HepG2 (cell line): ENCODE results near the gene ZNF597. TPM values are rescaled to one million over a fixed set of nuclear protein-coding genes. Genes with fewer than 3 reads are reported as not detected.

Source experiments
- ARID2 ChIP-seq: sonication (generic); formaldehyde crosslinking; IDR thresholded peaks from 2 replicates; pipeline ENCODE4 v1.8.1; 2022; ENCODE audit warnings: mild to moderate bottlenecking, missing genetic modification reagents, borderline replicate concordance
- ATF1 ChIP-seq: IDR thresholded peaks from 2 replicates; pipeline ENCODE4 v1.6.1; 2016; ENCODE audit warnings: mild to moderate bottlenecking, control low read depth
- ATF7 ChIP-seq, 2 experiments: fragments of 450-650 bp in 1 of 2; sonication (generic) in 1 of 2; formaldehyde crosslinking in 1 of 2; IDR thresholded peaks; 2 replicates each; pipeline versions ENCODE4 v1.4.0 to v1.6.1; 2016 to 2020; ENCODE audit warnings: antibody characterized with exemption in 1 of 2, mild to moderate bottlenecking in 1 of 2, missing genetic modification reagents in 1 of 2
- HMG20B ChIP-seq: conservative IDR thresholded peaks from 2 replicates; pipeline ENCODE4 v1.6.1; 2016; ENCODE audit warnings: missing genetic modification reagents, missing compliant biosample characterization
- KAT8 ChIP-seq: IDR thresholded peaks from 2 replicates; pipeline ENCODE4 v1.6.1; 2016; ENCODE audit warnings: missing genetic modification reagents, missing compliant biosample characterization
- KLF12 ChIP-seq: sonication (generic); formaldehyde crosslinking; IDR thresholded peaks from 2 replicates; pipeline ENCODE4 v1.4.0; 2020; ENCODE audit warnings: missing genetic modification reagents, borderline replicate concordance
- MXD3 ChIP-seq: IDR thresholded peaks from 2 replicates; pipeline ENCODE4 v1.6.1; 2016; ENCODE audit warnings: mild to moderate bottlenecking, missing biosample characterization, missing genetic modification reagents
- ZBTB26 ChIP-seq: IDR thresholded peaks from 2 replicates; pipeline ENCODE4 v1.6.1; 2016; ENCODE audit warnings: missing compliant biosample characterization, missing genetic modification reagents, borderline replicate concordance
- ZNF143 ChIP-seq: sonication (generic); formaldehyde crosslinking; IDR thresholded peaks from 2 replicates; pipeline ENCODE4 v1.4.0; 2020; ENCODE audit warnings: missing genetic modification reagents
- ZNF350 ChIP-seq: sonication (generic); formaldehyde crosslinking; IDR thresholded peaks from 2 replicates; pipeline ENCODE4 v1.4.0; 2020; ENCODE audit warnings: mild to moderate bottlenecking, low read depth, missing genetic modification reagents, borderline replicate concordance
- ZNF563 ChIP-seq: sonication (generic); formaldehyde crosslinking; IDR thresholded peaks from 2 replicates; pipeline ENCODE4 v1.8.0; 2022; ENCODE audit warnings: mild to moderate bottlenecking, moderate library complexity, missing genetic modification reagents
- ZNF83 ChIP-seq: sonication (generic); formaldehyde crosslinking; IDR thresholded peaks from 2 replicates; pipeline ENCODE4 v1.4.0; 2020; ENCODE audit warnings: missing genetic modification reagents, mild to moderate bottlenecking, borderline replicate concordance
- polyA plus RNA-seq, 8 experiments: library from polyadenylated mRNA; depleted of rRNA in 3 of 8; stranded (reverse) in 7 of 8; unstranded in 1 of 8; fragments of >200 nt; fragmentation: Illumina TruSeq in 4 of 8; extraction: Trizol in 4 of 8; gene quantifications; 2 replicates each; pipeline versions ENCODE4 v1.2.1 to v1.2.3, GENCODE V29; 2011 to 2016; ENCODE audit warnings: low read depth in 4 of 8, missing spikeins in 1 of 8, mixed read lengths in 1 of 8; ENCODE audit not compliant: insufficient read depth in 1 of 8
- total RNA-seq, 5 experiments: library from RNA; depleted of rRNA; stranded (reverse); fragments of >200 nt; fragmentation: Illumina TruSeq; extraction: Trizol; gene quantifications; 2 replicates each; pipeline ENCODE4 v1.2.3, GENCODE V29; 2016; ENCODE audit warnings: low read depth in 1 of 5
- TF ChIP-seq, protein P1 (sequence below): sonication (generic); formaldehyde crosslinking; IDR thresholded peaks from 2 replicates; pipeline ENCODE4 v1.8.1; 2022; ENCODE audit warnings: low read depth, mild to moderate bottlenecking, missing genetic modification reagents
- TF ChIP-seq, protein P2 (sequence below): sonication (generic); formaldehyde crosslinking; IDR thresholded peaks from 2 replicates; pipeline ENCODE4 v1.4.0; 2020; ENCODE audit warnings: missing genetic modification reagents, borderline replicate concordance
- TF ChIP-seq, protein P3 (sequence below): sonication (generic); formaldehyde crosslinking; IDR thresholded peaks from 2 replicates; pipeline ENCODE4 v1.4.0; 2020; ENCODE audit warnings: missing genetic modification reagents, low read depth, mild to moderate bottlenecking, borderline replicate concordance

Gene ZNF597
- total and polyA plus RNA-seq, 2 of the 13 experiments (the other 11 are each of a cell fraction or from before 2014, with no cell fraction given) = 1.3 to 2.4 TPM

DNA sequence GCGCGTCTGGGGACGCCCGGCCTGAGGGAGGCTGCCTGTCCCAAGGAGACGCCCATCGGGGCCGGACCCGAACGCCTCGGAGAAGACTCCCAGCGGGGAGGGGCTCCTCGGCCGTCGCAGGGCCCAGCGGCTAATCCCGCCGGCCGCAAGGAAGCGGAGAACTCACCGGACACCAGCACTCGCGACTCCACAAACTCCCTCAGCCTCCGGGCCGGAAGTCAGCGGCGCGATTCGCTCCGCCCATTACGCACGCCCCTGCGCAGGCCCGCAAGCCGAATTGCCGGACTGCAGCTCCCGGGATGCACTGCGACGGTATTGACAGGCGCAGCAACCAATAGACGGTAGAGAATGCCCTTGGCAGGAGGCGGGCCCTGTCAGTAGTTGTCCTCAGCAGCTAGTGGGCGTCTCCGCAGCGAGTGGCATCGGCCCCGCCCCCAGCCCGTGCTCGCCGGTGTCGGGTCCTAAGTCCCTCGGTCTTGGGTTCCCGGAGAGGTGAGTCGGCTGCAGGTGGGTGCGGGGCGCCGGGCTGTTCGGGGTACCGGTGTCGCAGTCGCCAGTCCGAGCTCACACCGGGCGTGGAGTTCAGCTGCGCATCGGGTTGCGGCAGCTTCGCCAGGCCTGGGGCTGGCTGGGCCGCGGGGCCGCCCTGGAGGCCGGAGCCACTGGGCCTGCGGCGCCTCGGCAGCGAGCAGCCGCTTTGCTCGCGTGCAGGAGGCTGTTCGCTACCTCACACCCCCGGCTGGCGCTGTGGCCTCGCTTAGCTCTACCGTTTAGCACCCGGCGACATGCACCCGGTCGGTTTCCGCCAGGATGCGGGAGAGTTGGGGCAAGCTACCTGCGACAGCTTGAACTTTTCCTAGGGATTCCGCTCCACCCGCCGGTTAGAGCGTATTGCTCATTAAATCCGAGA is 42.3 kb downstream of the ZNF597 start, which contains the start of the genes ZNF174 and ZSCAN32 (continued):
- TF ChIP-seq, protein P1, sequence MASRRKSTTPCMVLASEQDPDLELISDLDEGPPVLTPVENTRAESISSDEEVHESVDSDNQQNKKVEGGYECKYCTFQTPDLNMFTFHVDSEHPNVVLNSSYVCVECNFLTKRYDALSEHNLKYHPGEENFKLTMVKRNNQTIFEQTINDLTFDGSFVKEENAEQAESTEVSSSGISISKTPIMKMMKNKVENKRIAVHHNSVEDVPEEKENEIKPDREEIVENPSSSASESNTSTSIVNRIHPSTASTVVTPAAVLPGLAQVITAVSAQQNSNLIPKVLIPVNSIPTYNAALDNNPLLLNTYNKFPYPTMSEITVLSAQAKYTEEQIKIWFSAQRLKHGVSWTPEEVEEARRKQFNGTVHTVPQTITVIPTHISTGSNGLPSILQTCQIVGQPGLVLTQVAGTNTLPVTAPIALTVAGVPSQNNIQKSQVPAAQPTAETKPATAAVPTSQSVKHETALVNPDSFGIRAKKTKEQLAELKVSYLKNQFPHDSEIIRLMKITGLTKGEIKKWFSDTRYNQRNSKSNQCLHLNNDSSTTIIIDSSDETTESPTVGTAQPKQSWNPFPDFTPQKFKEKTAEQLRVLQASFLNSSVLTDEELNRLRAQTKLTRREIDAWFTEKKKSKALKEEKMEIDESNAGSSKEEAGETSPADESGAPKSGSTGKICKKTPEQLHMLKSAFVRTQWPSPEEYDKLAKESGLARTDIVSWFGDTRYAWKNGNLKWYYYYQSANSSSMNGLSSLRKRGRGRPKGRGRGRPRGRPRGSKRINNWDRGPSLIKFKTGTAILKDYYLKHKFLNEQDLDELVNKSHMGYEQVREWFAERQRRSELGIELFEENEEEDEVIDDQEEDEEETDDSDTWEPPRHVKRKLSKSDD (CRISPR knock-in tag) = peak; percentile 81; the same call in 1 of the 2 replicates
- TF ChIP-seq ARID2 (CRISPR knock-in tag) (peak; percentile 87), ZNF563 (CRISPR knock-in tag) (peak; percentile 96), ZBTB26 (CRISPR knock-in tag) (peak; percentile 35; the same call in 1 of the 2 replicates), KAT8 (peak; percentile 87), KLF12 (peak; percentile 93; the same call in 1 of the 2 replicates), MXD3 (CRISPR knock-in tag) (peak; percentile 88), ATF1 (peak; percentile 72), ATF7 (IDR thresholded peaks at IDR 0.05) (no peak), ATF7 (CRISPR knock-in tag; IDR thresholded peaks at IDR 0.05) (no peak), HMG20B (CRISPR knock-in tag) (no peak; the same call in 1 of the 2 replicates), ZNF350 (CRISPR knock-in tag) (peak; percentile 92), ZNF83 (no peak), ZNF143 (CRISPR knock-in tag) (peak; percentile 99)
- TF ChIP-seq, protein P2, sequence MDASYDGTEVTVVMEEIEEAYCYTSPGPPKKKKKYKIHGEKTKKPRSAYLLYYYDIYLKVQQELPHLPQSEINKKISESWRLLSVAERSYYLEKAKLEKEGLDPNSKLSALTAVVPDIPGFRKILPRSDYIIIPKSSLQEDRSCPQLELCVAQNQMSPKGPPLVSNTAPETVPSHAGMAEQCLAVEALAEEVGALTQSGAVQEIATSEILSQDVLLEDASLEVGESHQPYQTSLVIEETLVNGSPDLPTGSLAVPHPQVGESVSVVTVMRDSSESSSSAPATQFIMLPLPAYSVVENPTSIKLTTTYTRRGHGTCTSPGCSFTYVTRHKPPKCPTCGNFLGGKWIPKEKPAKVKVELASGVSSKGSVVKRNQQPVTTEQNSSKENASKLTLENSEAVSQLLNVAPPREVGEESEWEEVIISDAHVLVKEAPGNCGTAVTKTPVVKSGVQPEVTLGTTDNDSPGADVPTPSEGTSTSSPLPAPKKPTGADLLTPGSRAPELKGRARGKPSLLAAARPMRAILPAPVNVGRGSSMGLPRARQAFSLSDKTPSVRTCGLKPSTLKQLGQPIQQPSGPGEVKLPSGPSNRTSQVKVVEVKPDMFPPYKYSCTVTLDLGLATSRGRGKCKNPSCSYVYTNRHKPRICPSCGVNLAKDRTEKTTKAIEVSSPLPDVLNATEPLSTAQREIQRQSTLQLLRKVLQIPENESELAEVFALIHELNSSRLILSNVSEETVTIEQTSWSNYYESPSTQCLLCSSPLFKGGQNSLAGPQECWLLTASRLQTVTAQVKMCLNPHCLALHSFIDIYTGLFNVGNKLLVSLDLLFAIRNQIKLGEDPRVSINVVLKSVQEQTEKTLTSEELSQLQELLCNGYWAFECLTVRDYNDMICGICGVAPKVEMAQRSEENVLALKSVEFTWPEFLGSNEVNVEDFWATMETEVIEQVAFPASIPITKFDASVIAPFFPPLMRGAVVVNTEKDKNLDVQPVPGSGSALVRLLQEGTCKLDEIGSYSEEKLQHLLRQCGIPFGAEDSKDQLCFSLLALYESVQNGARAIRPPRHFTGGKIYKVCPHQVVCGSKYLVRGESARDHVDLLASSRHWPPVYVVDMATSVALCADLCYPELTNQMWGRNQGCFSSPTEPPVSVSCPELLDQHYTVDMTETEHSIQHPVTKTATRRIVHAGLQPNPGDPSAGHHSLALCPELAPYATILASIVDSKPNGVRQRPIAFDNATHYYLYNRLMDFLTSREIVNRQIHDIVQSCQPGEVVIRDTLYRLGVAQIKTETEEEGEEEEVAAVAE (CRISPR knock-in tag) = 0 out of 2 replicates have a peak, but pooled peaks have one; percentile 72
- TF ChIP-seq, protein P3, sequence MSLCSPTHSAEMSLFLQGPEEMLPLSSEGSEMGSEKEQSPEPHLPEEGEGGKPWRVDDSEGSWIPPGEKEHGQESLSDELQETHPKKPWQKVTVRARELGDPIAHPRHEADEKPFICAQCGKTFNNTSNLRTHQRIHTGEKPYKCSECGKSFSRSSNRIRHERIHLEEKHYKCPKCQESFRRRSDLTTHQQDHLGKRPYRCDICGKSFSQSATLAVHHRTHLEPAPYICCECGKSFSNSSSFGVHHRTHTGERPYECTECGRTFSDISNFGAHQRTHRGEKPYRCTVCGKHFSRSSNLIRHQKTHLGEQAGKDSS (CRISPR knock-in tag) = peak; percentile 24; the same call in 1 of the 2 replicates
